ENCODE measurements around the gene HNRNPF.
"Not testable (repeated sequence)": the region's sequence is repeated elsewhere in the genome, so short reads cannot be mapped to it uniquely, and the experiment has no call there.

HNRNPF gene

GRCh38 chr10:43396061-43396927 is 12.7 kb downstream of the HNRNPF start:
- peak; percentile 51 for DNase-seq (ENCODE audit: low spot score)

DNA sequence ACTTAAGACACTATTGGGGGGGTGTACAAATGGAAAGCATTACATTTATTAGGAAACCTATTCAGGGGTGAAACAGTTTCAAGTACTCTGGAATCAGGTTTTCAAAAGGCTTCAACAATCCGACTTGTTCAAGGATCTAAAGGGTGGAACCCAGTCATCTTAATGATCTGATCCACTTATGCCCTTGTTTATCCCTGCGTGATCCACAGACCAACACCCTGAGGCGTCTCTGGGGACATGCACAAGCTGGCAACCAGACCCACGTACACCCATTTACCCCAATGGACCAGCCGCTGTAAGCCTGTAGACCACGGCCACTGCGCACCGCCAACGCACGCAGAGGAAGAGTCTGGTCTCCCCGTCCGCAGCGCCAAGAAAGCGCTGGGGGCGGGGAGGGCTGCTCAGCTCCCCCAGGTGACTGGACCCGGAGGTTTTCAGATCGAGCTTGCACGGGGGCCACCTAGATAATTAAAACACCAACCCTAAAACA is 13.4 kb downstream of the HNRNPF start:
- DNase-seq (ENCODE audit: low spot score): no peak

- DNase-seq (ENCODE audit: low spot score): no peak
Measured at GRCh38 chr10:43394868-43395267, 14.1 kb downstream of the HNRNPF start.

GRCh38 chr10:43393606-43394360 is 15.2 kb downstream of the HNRNPF start:
- no peak for DNase-seq (ENCODE audit: low spot score)

- not testable (repeated sequence) for DNase-seq (ENCODE audit: low spot score)
Measured at GRCh38 chr10:43393186-43393585, 15.8 kb downstream of the HNRNPF start.

DNA sequence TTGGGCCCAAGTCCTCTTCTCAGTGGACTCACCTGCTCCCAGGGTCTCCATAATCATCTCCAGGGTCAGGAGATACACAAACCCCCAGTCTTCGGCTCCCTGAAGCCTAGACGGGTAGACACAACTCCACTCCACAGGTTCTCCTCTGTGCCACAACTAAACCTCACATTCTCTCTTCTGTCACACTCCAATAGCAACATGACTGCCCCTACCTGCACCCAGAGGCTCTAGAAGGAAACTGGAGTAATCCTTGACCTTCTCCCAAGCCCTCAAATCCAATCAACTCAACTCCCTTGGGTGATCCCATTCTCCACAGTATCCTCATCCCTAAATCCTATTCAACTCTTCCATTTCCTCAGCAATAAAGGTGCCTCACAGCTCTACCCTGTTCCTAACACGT is 16.2 kb downstream of the HNRNPF start:
- no peak for DNase-seq (ENCODE audit: low spot score)

GRCh38 chr10:43391496-43391895 is 17.5 kb downstream of the HNRNPF start:
- DNase-seq (ENCODE audit: low spot score): no peak

DNA sequence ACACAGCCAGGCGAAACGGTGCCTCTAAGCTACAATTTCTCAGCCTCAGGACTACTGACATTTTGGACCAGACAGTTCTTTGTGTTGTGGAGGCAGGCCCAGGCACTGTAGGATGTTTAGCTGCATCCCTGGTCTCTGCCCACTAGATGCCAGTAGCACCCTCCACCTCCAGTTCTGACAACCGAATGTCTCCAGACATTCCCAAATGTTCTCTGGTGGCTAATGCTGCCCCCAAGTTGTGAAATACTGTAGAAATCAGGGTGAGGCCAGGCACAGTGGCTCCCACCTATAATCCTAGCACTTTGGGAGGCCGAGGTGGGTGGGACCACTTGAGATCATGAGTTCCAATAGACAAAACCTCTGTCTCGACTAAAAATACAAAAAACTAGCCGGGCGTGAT is 18.2 kb downstream of the HNRNPF start:
- DNase-seq (ENCODE audit: low spot score): no peak

DNA sequence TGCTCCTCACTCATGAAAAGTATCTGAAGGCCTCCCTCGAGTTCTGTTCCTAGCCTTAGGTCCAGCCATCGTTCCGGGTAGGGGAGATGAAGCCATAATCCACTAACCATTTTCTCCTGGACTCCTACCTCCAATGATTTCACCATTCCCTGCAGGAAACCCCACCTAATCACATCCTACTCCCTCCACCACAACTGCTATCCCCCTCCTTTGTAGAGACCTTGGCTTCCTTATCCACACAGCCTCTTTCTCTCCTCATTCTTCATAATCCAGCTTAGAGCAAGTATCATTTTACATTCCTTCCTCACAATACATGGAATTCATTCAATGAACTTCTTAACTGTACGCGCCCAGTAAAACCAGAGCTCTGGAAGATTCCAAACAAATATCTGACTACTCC is 18.7 kb downstream of the HNRNPF start:
- DNase-seq (ENCODE audit: low spot score): no peak

- no peak for DNase-seq (ENCODE audit: low spot score)
Measured at GRCh38 chr10:43389867-43390266, 19.1 kb downstream of the HNRNPF start.

DNA sequence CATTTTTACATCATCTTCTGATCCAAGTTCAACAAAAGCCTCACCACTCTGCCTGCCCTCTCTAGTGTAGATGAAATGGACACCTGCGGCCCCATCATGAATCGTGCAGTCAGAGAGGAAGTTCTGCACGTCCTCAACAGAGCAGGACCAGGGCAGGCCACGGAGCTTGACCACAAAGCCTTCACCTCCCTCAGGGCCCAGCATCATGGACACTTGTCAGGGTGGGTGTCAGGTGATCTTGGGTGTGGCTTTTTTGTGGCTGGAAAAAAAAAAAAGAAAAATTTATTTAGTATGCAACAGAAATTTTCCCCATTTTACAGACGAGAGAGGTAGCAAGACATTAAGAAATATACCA is 21.3 kb downstream of the HNRNPF start:
- no peak for DNase-seq (ENCODE audit: low spot score)

- no peak for DNase-seq (ENCODE audit: low spot score)
Measured at GRCh38 chr10:43386981-43387677, 21.9 kb downstream of the HNRNPF start.

DNA sequence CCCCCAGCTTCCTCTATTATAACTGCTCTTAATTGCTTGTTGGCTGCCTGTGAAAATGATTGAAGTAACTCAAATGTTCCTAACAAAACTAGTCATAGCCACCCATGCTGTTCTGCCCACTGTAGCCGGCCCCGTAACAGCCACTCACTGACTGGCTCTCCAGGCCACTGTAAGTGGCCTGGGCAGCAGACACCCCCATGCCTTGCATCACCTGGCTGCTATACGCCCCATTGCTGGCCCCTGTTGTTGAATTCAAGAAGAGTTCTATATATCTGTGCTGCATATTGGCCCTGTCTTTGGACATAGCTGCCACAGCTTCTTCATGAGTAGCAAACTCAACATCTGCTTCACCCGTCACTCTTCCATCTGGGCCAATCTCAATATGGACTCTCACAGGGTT is 22.4 kb downstream of the HNRNPF start:
- no peak for DNase-seq (ENCODE audit: low spot score)

DNA sequence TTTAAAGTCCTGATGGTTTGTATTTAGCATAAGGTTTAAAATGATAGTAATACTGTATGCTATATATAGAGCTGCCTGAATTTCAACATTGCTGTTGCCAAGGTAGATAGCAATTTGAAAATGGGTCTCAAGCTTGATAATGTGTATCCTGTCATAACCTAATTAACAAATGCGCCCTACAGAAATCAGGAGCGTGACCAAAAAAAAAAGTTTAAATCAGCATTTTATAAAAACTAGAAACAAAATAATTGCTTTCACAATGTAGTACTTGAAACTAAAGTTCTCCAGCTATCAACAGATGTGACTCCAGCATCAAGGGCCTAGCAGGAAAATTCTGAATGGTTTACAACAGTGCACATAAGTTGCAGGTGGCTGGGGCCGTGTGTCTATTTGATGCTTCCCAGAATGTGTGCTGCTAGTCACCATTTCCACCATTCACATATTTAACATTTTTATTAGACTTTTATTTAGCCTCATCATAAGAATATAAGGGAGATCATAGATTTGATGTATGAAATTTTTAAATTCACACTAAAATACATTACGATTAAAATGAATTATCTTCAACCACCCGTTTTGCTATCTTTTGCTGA is 23.5 kb downstream of the HNRNPF start:
- no peak for DNase-seq (ENCODE audit: low spot score)

GRCh38 chr10:43384252-43385221 is 24.4 kb downstream of the HNRNPF start:
- no peak for DNase-seq (ENCODE audit: low spot score)

DNA sequence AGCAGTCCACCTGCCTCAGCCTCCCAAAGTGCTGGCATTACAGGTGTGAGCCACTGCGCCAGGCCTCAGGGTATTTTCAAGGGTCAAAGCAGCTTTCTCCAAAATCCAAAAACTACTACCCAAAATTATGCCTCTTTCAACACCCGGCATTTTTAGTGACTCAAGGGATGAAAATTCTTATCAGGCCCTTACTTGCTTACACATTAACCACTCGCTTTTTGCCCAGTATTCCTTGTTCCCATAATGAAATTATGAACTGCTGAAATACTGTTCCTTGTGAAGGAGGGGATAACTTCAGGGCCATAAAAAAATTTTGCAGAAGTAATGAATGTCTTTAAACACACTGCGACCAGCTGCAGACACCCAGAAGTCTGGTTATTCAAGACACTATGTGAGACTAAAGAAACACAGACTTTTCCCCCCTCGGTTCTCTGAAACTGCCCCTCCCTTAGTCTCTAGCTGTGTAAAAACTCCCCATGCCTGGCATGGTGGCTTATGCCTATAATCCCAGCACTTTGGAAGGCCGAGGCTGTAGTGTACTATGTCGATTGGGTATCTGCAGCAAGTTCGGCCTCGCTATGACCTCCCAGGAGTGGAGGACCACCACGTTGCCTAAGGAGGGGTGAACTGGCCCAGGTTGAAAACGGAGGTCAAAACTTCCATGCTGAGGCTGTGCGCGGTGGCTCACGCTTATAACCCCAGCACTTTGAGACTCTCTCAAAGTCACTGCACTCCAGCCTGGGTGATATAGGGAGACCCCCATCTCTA is 25.6 kb downstream of the HNRNPF start:
- no peak for DNase-seq (ENCODE audit: low spot score)

DNA sequence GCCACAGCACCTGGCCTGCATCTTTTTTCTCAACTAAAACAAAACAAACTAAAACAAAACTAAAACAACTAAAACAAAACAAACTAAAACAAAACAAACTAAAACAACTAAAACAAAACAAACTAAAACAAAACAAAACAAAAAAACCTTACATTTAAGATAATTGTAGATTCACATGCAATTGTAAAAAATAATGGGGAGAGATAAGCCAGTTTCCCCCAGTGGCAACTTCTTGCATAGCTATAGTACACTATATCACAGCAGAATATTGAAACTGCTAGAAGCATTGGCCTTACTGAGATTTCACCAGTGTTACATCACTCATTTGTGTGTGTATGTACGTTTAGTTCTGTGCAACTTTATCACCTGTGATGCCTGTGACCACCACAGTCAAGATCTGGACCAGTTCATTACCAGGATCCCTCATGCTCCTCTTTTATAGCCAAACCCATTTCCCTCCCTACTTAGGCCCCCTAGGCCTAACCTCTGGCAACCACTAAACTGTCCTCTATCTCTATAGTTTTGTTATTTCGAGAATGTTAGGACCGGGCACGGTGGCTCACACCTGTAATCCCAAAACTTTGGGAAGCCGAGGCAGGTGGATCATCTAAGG is 28.3 kb downstream of the HNRNPF start:
- no peak for DNase-seq (ENCODE audit: low spot score)

DNA sequence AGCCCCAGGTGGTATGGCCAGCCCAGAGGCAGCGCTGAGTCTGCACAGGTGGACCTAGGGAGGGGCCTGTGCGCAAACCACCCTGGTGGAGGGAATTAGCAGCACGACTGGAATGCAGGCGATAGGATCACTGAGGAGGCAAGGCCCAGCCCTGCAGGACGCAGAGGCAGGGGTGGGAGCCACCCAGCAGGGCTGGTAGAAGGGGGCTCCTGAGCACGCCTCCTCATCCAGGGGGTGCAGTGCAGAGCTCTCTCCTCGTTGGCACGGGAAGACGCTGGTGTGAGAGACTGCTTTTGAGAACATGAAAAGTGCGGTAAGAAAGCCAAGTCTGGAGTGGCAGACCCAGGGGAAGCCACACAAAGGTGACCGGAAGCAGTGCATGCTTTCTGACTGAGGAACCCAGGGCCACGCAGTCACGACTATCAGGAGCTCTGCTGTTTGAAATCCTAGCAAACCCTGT is 31.5 kb downstream of the HNRNPF start:
- no peak for DNase-seq (ENCODE audit: low spot score)

DNA sequence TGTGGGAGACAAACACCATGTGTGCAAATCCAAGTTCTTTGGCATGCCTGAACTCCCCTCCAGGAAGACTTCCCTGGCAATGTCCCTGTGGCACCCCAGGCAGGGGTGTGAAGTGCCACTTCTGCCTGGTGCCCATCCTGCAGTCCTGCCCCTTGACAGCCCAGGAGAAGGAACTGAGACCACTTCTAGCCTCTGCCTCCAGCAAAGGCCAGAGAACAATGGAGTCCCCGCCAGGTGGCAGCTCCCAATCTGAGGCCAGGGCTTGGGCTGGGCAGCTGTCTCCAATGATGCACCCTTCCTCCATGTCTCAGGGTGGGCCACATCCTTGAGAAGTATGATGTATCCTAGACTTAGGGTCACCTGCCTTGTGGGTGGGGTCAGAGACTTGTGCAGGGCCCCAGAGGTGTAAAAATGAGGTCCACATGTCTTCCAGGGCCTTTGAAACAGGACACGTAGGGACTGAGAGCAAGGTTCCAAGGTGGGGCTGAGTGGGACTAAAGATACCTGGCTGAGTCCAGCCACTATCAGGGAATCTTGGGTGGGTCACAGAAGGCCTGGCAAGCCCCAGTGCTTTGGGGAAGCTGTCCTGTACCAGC is 32.1 kb downstream of the HNRNPF start:
- DNase-seq (ENCODE audit: low spot score): no peak
